ENCODE measurements around the gene SLC7A6OS. TPM values are rescaled to one million over a fixed set of nuclear protein-coding genes. Genes with fewer than 3 reads are reported as not detected.
A peak's percentile ranks its signal among the peaks of the same experiment; 100 is the strongest.

SLC7A6OS gene
- polyA plus RNA-seq, 1 donor (not counting 4 experiments of a cell fraction or from before 2014, with no cell fraction given) = 12.6 TPM

DNA sequence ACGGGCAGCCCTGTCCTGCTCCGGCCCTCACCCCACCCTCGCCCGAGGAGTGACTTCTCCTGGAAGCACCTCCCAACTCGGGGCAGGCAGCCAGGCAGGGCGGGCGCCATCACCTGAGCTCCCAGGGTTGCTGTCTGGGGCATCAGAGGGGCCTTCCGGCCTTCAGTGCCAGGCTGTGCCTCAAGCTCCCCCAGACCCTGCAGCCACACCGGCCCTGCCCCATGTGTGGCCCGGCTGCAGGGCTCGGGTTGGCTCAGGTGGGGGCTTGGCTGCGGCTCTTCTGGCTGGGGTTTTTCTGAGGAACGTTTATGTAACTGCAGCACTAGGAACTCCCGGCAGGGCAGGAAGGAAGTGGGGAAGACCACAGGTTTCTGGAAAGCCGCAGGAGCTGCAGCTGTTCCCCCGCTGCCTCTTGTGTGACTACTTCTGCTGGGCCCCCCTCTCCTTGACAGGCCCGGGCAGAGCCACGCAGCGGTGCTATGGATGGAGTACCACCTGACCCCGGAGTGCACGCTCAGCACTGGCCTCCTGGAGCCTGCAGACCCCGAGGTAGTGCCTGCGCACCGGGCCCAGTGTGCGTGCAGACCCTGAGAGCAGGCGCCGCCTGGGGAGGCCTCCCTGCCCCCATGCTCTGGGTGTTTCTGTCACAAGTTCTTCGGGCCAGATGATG, 45.6 kb upstream of the SLC7A6OS start:
- Histone ChIP-seq H3K27me3 (ENCODE audit: control insufficient read depth, extremely low read depth, insufficient read depth, low read length) (no peaks in the 10 kb centered on the region), H3K9ac (ENCODE audit: control insufficient read depth, extremely low read depth, insufficient read depth, low read length) (no peak overlapping the region), H3K4me1 (ENCODE audit: control insufficient read depth, extremely low read depth, insufficient read depth, low read length) (peaks cover 3% of the 10 kb centered on the region), H3K79me2 (ENCODE audit: control insufficient read depth, insufficient read depth, low read length) (no peaks in the 10 kb centered on the region), H3K9me3 (ENCODE audit: control insufficient read depth, low read depth, low read length) (no peaks in the 10 kb centered on the region), H2AFZ (ENCODE audit: control insufficient read depth, low read length) (no peak overlapping the region), H3K36me3 (ENCODE audit: control insufficient read depth in 2 of 2, extremely low read depth in 1 of 2, insufficient read depth in 2 of 2, low read length in 2 of 2) (peaks cover 7 to 18% of the 10 kb centered on the region in 2 experiments), H3K27ac (ENCODE audit: control insufficient read depth, insufficient read depth, low read length) (no peak overlapping the region), H3K9me1 (ENCODE audit: control insufficient read depth, extremely low read depth, insufficient read depth, low read length) (no peaks in the 10 kb centered on the region), H3K4me3 (ENCODE audit: control insufficient read depth in 2 of 3, extremely low read depth in 1 of 3, insufficient read depth in 2 of 3, low read depth in 1 of 3, low read length in 3 of 3) (no peak overlapping the region), H4K20me1 (ENCODE audit: control insufficient read depth, extremely low read depth, insufficient read depth, low read length) (no peaks in the 10 kb centered on the region), H3K4me2 (ENCODE audit: control insufficient read depth, extremely low read depth, insufficient read depth, low read depth, low read length) (peak overlapping the region; percentile 16)
- FAIRE-seq = no peak
- no peak for DNase-seq (ENCODE audit: low read depth, low spot score)
- dilution Hi-C loops (cut with MboI; ENCODE audit: extremely low pct_ligation_motif_present, low sequenced_read_pairs) = no loop called here
- TF ChIP-seq, protein P1, sequence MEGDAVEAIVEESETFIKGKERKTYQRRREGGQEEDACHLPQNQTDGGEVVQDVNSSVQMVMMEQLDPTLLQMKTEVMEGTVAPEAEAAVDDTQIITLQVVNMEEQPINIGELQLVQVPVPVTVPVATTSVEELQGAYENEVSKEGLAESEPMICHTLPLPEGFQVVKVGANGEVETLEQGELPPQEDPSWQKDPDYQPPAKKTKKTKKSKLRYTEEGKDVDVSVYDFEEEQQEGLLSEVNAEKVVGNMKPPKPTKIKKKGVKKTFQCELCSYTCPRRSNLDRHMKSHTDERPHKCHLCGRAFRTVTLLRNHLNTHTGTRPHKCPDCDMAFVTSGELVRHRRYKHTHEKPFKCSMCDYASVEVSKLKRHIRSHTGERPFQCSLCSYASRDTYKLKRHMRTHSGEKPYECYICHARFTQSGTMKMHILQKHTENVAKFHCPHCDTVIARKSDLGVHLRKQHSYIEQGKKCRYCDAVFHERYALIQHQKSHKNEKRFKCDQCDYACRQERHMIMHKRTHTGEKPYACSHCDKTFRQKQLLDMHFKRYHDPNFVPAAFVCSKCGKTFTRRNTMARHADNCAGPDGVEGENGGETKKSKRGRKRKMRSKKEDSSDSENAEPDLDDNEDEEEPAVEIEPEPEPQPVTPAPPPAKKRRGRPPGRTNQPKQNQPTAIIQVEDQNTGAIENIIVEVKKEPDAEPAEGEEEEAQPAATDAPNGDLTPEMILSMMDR (optimal IDR thresholded peaks at IDR 0.05 in 1 of 3, IDR thresholded peaks at IDR 0.05 in 1 of 3, conservative IDR thresholded peaks at IDR 0.05 in 1 of 3; ENCODE audit: extremely low read depth in 1 of 3, insufficient read depth in 2 of 3, low read length in 3 of 3) = no peak
- TF ChIP-seq EZH2 (IDR thresholded peaks at IDR 0.05; ENCODE audit: low read length) = no peak

DNA sequence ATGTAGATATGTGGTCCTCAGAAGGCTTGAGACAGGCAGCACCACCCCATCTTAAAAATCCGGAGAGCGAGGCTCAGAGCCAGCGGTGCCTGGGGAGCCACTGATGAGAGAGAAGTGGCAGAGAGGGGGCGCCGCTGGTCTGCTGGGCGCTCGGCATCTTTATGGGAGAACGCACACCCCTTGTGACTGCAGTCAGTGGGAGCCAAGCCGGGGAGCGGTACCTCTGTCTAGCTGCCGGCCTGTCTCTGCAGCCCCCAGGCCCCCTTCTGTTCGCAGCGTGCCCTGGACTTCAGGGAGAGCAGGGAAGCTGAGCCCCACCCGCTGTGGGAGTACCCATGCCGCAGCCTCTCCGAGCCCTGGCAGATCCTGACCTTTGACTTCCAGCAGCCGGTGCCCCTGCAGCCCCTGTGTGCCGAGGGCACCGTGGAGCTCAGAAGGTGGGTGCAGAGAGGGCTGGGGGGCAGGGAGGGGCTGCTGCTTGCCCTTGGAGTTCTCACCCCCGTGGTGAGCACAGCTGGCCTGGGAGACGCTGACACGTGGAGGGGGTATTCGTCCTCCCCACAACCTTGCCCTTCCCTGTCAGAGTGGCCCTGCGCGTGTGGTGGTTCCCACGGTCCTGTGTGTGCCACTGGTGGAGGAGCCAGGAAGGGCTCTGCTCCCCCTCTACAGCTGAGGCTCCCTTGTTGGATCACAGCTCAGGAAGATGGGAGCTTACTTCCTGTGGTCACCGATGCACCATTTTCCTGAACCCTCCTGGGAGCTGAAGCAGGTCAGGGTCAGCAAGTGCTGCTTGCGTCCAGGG, 44.9 kb upstream of the SLC7A6OS start:
- Histone ChIP-seq H3K4me3 (ENCODE audit: control insufficient read depth in 2 of 3, extremely low read depth in 1 of 3, insufficient read depth in 2 of 3, low read depth in 1 of 3, low read length in 3 of 3) (no peak overlapping the region), H3K9ac (ENCODE audit: control insufficient read depth, extremely low read depth, insufficient read depth, low read length) (no peak overlapping the region), H3K9me1 (ENCODE audit: control insufficient read depth, extremely low read depth, insufficient read depth, low read length) (no peaks in the 10 kb centered on the region), H4K20me1 (ENCODE audit: control insufficient read depth, extremely low read depth, insufficient read depth, low read length) (no peaks in the 10 kb centered on the region), H3K4me1 (ENCODE audit: control insufficient read depth, extremely low read depth, insufficient read depth, low read length) (peaks cover 3% of the 10 kb centered on the region), H3K27ac (ENCODE audit: control insufficient read depth, insufficient read depth, low read length) (no peak overlapping the region), H3K9me3 (ENCODE audit: control insufficient read depth, low read depth, low read length) (no peaks in the 10 kb centered on the region), H3K4me2 (ENCODE audit: control insufficient read depth, extremely low read depth, insufficient read depth, low read depth, low read length) (no peak overlapping the region), H3K79me2 (ENCODE audit: control insufficient read depth, insufficient read depth, low read length) (no peaks in the 10 kb centered on the region), H2AFZ (ENCODE audit: control insufficient read depth, low read length) (no peak overlapping the region), H3K36me3 (ENCODE audit: control insufficient read depth in 2 of 2, extremely low read depth in 1 of 2, insufficient read depth in 2 of 2, low read length in 2 of 2) (peaks cover 7 to 18% of the 10 kb centered on the region in 2 experiments), H3K27me3 (ENCODE audit: control insufficient read depth, extremely low read depth, insufficient read depth, low read length) (no peaks in the 10 kb centered on the region)
- dilution Hi-C loops (cut with MboI; ENCODE audit: extremely low pct_ligation_motif_present, low sequenced_read_pairs) = no loop called here
- no peak for FAIRE-seq
- no peak for DNase-seq (ENCODE audit: low read depth, low spot score)
- TF ChIP-seq, protein P1 (optimal IDR thresholded peaks at IDR 0.05 in 1 of 3, IDR thresholded peaks at IDR 0.05 in 1 of 3, conservative IDR thresholded peaks at IDR 0.05 in 1 of 3; ENCODE audit: extremely low read depth in 1 of 3, insufficient read depth in 2 of 3, low read length in 3 of 3) = peak in 1 of 3 experiments; percentile 6
- TF ChIP-seq EZH2 (IDR thresholded peaks at IDR 0.05; ENCODE audit: low read length) = no peak
